GM06990 (cell line): Measurements from ENCODE around the gene ZNF787.

Source experiments
- DNase-seq: peaks from one replicate; pipeline ENCODE4 v3.0.0-alpha.2; 2011; ENCODE audit not compliant: insufficient read length; ENCODE audit errors: extremely low read depth
- H3K27me3 ChIP-seq: replicated peaks from 2 replicates; pipeline ENCODE4 v1.6.0; 2011; ENCODE audit warnings: low read length; ENCODE audit not compliant: control insufficient read depth, insufficient read depth
- H3K36me3 ChIP-seq: 2 replicates; pipeline ENCODE4 v1.5.1; 2011; ENCODE audit warnings: low read length; ENCODE audit not compliant: control insufficient read depth, insufficient read depth
- H3K4me3 ChIP-seq: replicated peaks from 2 replicates; pipeline ENCODE4 v1.5.1; 2011; ENCODE audit warnings: low read depth, mild to moderate bottlenecking, control low read depth, low read length
- CTCF ChIP-seq: IDR thresholded peaks from 2 replicates; pipeline ENCODE4 v1.5.1; 2011; ENCODE audit warnings: low read length, control low read depth, mild to moderate bottlenecking, inconsistent platforms; ENCODE audit not compliant: insufficient read depth, poor library complexity, severe bottlenecking

ZNF787 gene

GRCh38 chr19:56113074-56113632 lies 7.9 kb downstream of the ZNF787 start:
- no peak for DNase-seq
- no peak for TF ChIP-seq CTCF
- peaks cover 7% of the 10 kb centered on the region for H3K36me3 ChIP-seq
- no peaks in the 10 kb centered on the region for H3K27me3 ChIP-seq
- no peak overlapping the region for H3K4me3 ChIP-seq

- peak overlapping the region; percentile 30 for H3K4me3 ChIP-seq
- no peaks in the 10 kb centered on the region for H3K27me3 ChIP-seq
- DNase-seq: no peak
- peaks cover 7% of the 10 kb centered on the region for H3K36me3 ChIP-seq
- TF ChIP-seq CTCF: no peak
These were observed 8.8 kb downstream of the ZNF787 start for GRCh38 chr19:56112313-56112709.

- no peak for TF ChIP-seq CTCF
- peak; percentile 65 for DNase-seq
- H3K4me3 ChIP-seq: peak overlapping the region; percentile 30
These were observed 9.3 kb downstream of the ZNF787 start for GRCh38 chr19:56111601-56112312.

GRCh38 chr19:56110515-56111448 lies 10.3 kb downstream of the ZNF787 start:
- DNase-seq: no peak
- Histone ChIP-seq H3K27me3 (no peaks in the 10 kb centered on the region), H3K4me3 (no peak overlapping the region; the same call in 1 of the 2 replicates), H3K36me3 (peaks cover 9% of the 10 kb centered on the region)
- no peak for TF ChIP-seq CTCF

More at GRCh38 chr19:56111601-56112312, 9.3 kb downstream of the ZNF787 start:
- no peaks in the 10 kb centered on the region for H3K27me3 ChIP-seq
- peaks cover 7% of the 10 kb centered on the region for H3K36me3 ChIP-seq

GRCh38 chr19:56109226-56109625 lies 11.9 kb downstream of the ZNF787 start:
- Histone ChIP-seq H3K27me3 (no peaks in the 10 kb centered on the region), H3K4me3 (no peak overlapping the region), H3K36me3 (peaks cover 7% of the 10 kb centered on the region)
- TF ChIP-seq CTCF: no peak
- no peak for DNase-seq
